Uterus (tissue), 4 donors: Measurements from ENCODE around the gene CNOT4. TPM values are rescaled to one million over a fixed set of nuclear protein-coding genes. Genes with fewer than 3 reads are reported as not detected.

Source experiments
- DNase-seq, 2 donors: peaks; one replicate each; pipeline ENCODE4 v3.0.0-alpha.2; 2019 to 2020
- H3K27ac ChIP-seq, 2 donors: fragments of 200-600 bp; sonication (generic); 1 replicate in 1 of 2; 2 replicates in 1 of 2; pipeline ENCODE4 v1.5.1; 2016 to 2018
- H3K27me3 ChIP-seq, 2 donors: fragments of 200-600 bp; sonication (generic); one replicate each; pipeline ENCODE4 v1.5.1; 2018 to 2019; ENCODE audit warnings: control low read depth in 1 of 2
- H3K36me3 ChIP-seq, 2 donors: fragments of 200-600 bp; sonication (generic); one replicate each; pipeline ENCODE4 v1.5.1; 2019; ENCODE audit warnings: control low read depth in 1 of 2
- H3K4me1 ChIP-seq, 2 donors: fragments of 200-600 bp; sonication (generic); one replicate each; pipeline ENCODE4 v1.5.1; 2018 to 2019; ENCODE audit warnings: control low read depth in 1 of 2
- H3K4me3 ChIP-seq, 2 donors: fragments of 200-600 bp; sonication (generic); 1 replicate in 1 of 2; 2 replicates in 1 of 2; pipeline ENCODE4 v1.5.1; 2018 to 2019; ENCODE audit warnings: mild to moderate bottlenecking in 1 of 2
- H3K9me3 ChIP-seq, 2 donors: fragments of 200-600 bp; sonication (generic); one replicate each; pipeline ENCODE4 v1.5.1; 2019; ENCODE audit warnings: control low read depth in 1 of 2
- CTCF ChIP-seq, 4 experiments: fragments of 200-600 bp in 2 of 4; fragments of 450-650 bp in 2 of 4; sonication (generic) in 2 of 4; IDR thresholded peaks; one replicate each; pipeline ENCODE4 v1.5.1; 2016 to 2019; ENCODE audit warnings: antibody characterized with exemption in 4 of 4, mild to moderate bottlenecking in 2 of 4, moderate library complexity in 1 of 4
- POLR2A ChIP-seq, 2 donors: fragments of 450-650 bp; IDR thresholded peaks; one replicate each; pipeline ENCODE4 v1.6.1; 2016; ENCODE audit warnings: antibody characterized with exemption in 2 of 2, mild to moderate bottlenecking in 1 of 2, moderate library complexity in 1 of 2
- intact Hi-C: fragments of 100-400 bp; cut with DNase I; formaldehyde crosslinking; loops from one replicate; pipeline ENCODE4 v1.15.1; 2023; ENCODE audit warnings: low total_unique reads
- total RNA-seq, 4 donors: library from RNA; depleted of rRNA in 3 of 4; stranded (reverse); fragments of >200 nt in 3 of 4; gene quantifications; one replicate each; pipeline versions ENCODE4 v1.1.0 to v1.2.4, GENCODE V29; 2014 to 2023
- donor health status: DM: yes; HTN: yes; CAD: no.

The CNOT4 gene
- total RNA-seq, 4 donors from 2014 or later = 13.2 to 35.6 (median 20.6) TPM

GRCh38 chr7:135389971-135390370 is 119.9 kb downstream of the CNOT4 start:
- no peaks in the 10 kb centered on the region for H3K36me3 ChIP-seq
- DNase-seq = no peak
- H3K4me1 ChIP-seq = no peaks in the 10 kb centered on the region
- H3K9me3 ChIP-seq = no peaks in the 10 kb centered on the region
- no peak overlapping the region for H3K4me3 ChIP-seq
- TF ChIP-seq POLR2A (IDR thresholded peaks at IDR 0.05) (no peak), CTCF (IDR thresholded peaks at IDR 0.05) (no peak)
- H3K27ac ChIP-seq = no peak overlapping the region
- no peaks in the 10 kb centered on the region for H3K27me3 ChIP-seq
- intact Hi-C loops = no loop called here

GRCh38 chr7:135388616-135389015 is 121.3 kb downstream of the CNOT4 start:
- Histone ChIP-seq H3K4me1 (no peaks in the 10 kb centered on the region), H3K4me3 (no peak overlapping the region), H3K27ac (no peak overlapping the region), H3K36me3 (no peaks in the 10 kb centered on the region), H3K9me3 (no peaks in the 10 kb centered on the region), H3K27me3 (no peaks in the 10 kb centered on the region)
- no peak for TF ChIP-seq CTCF (IDR thresholded peaks at IDR 0.05)
- no peak for TF ChIP-seq POLR2A (IDR thresholded peaks at IDR 0.05)
- DNase-seq = no peak
- intact Hi-C loops = no loop called here

DNA sequence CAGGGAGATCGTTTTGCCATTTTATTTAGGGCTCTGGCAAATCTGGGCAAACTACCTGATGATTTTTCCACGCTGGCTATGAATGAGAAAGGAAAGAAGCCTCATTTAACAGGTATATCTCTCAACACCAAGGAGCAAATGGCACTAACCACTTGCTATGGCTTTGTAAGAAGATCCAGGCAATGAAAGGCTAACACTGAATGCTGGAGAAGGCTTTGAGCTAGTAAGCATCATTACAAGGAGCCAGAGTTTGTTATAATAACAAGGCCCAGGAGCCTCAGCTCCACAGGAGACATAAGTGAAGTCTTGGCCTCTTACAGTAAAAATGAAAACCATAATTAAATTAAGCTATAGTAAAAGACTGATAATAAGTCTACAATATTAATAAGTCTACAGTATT is 123.1 kb downstream of the CNOT4 start:
- DNase-seq = no peak
- Histone ChIP-seq H3K27me3 (no peaks in the 10 kb centered on the region), H3K27ac (no peak overlapping the region), H3K36me3 (no peaks in the 10 kb centered on the region), H3K9me3 (no peaks in the 10 kb centered on the region), H3K4me1 (no peaks in the 10 kb centered on the region), H3K4me3 (no peak overlapping the region)
- no peak for TF ChIP-seq POLR2A (IDR thresholded peaks at IDR 0.05)
- intact Hi-C loops = no loop called here

GRCh38 chr7:135386181-135386580 is 123.7 kb downstream of the CNOT4 start:
- no peak for TF ChIP-seq CTCF (IDR thresholded peaks at IDR 0.05)
- TF ChIP-seq POLR2A (IDR thresholded peaks at IDR 0.05) = no peak
- DNase-seq = no peak
- intact Hi-C loops = no loop called here
- Histone ChIP-seq H3K4me1 (no peaks in the 10 kb centered on the region), H3K9me3 (no peaks in the 10 kb centered on the region), H3K4me3 (no peak overlapping the region), H3K27ac (no peak overlapping the region), H3K27me3 (no peaks in the 10 kb centered on the region), H3K36me3 (no peaks in the 10 kb centered on the region)

DNA sequence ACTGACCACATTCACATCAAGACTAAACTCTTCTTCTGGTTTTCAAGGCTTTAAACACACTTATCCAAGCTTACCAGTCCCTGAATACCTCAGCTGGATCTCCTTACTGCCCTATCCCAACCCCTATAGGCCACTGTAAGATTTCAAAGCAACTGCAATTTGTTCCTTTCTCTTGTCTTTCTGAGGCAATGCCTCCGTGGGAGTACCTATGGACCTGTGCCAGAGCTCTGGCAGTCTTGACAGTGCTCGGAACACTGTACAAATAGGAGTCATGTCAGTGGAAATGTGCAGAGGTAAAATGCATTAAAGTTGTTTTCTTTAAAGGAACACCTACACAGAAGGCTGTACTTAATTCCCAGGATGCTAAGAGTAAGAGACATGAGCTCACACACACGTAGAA is 124.7 kb downstream of the CNOT4 start:
- no peak overlapping the region for H3K27ac ChIP-seq
- no peak overlapping the region for H3K4me3 ChIP-seq
- H3K27me3 ChIP-seq = no peaks in the 10 kb centered on the region
- TF ChIP-seq CTCF (IDR thresholded peaks at IDR 0.05) (no peak), POLR2A (IDR thresholded peaks at IDR 0.05) (no peak)
- H3K36me3 ChIP-seq = no peaks in the 10 kb centered on the region
- intact Hi-C loops = no loop called here
- no peaks in the 10 kb centered on the region for H3K4me1 ChIP-seq
- H3K9me3 ChIP-seq = no peaks in the 10 kb centered on the region
- peak; percentile 42 to 47 for DNase-seq

GRCh38 chr7:135383525-135384175 is 126.3 kb downstream of the CNOT4 start:
- H3K36me3 ChIP-seq = no peaks in the 10 kb centered on the region
- no peak overlapping the region for H3K27ac ChIP-seq
- H3K9me3 ChIP-seq = no peaks in the 10 kb centered on the region
- no peak for TF ChIP-seq POLR2A (IDR thresholded peaks at IDR 0.05)
- no peak for TF ChIP-seq CTCF (IDR thresholded peaks at IDR 0.05)
- intact Hi-C loops = no loop called here
- H3K4me3 ChIP-seq = no peak overlapping the region
- no peak for DNase-seq
- no peaks in the 10 kb centered on the region for H3K4me1 ChIP-seq
- H3K27me3 ChIP-seq = no peaks in the 10 kb centered on the region
